GM19468 (cell line): ENCODE data around the gene TMEFF2.

Source experiments
- ATAC-seq: cut with Tn5 transposase; IDR thresholded peaks from one replicate; pipeline ENCODE4 v1.9.1; 2021; ENCODE audit warnings: mild to moderate bottlenecking, moderate library complexity, moderate number of reproducible peaks; ENCODE audit not compliant: unreplicated experiment; ENCODE audit errors: extremely low read depth

TMEFF2 gene

DNA sequence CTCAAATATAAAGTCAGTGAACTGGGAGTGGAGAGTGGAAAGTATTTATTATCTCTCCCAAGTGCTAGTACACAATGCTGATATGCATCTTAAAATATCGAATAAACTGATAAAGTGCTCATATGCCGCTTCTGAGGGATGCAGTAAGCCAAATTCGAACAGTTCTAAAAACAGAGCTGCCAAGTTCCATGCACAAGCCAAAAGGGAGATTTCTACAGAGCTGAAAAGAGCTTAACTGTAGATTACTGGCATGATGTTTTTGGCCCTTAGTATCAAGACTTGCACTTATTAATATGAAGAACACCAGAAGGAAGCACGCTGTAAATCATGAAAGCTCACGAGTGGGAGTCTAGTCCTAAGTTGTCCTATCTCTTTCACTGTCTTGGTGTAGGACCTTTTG lies 7.9 kb downstream of the TMEFF2 start:
- no peak for ATAC-seq

DNA sequence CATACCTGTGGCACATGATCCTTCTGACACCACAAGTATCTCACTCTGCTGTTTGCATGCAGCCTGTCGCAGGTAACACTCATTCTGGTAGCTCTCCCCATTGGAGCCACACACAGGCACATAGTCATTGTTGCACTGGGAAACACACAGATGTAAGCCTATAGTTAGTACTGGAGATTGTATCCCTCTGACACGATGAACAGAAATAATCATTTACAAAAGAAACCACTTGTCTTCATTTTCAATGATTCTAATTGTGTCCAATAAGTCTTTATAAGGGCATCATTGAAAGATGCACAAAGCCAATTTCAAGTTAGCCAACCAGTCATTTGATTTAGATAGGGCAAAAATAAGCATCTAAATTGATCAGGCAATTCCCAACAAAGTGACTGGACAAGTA lies 10.4 kb downstream of the TMEFF2 start:
- no peak for ATAC-seq

DNA sequence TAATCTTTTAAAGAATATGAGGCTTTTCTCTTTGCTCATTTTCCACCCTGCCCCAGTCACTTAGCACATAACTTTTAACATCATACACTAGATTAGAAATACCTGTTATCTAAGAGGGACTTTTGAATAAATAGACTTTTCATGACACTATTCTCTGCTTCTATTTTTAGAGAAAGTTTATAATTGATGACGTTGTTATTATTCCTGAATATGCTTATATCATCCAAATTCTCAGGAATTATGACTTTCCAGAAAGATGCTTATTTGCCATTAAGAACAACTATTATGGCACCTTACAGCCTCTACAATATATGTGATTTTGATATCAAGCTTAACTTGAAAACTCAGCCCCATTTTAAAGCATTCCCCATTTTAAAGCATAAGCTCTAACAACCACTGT lies 11.4 kb downstream of the TMEFF2 start:
- ATAC-seq: no peak

DNA sequence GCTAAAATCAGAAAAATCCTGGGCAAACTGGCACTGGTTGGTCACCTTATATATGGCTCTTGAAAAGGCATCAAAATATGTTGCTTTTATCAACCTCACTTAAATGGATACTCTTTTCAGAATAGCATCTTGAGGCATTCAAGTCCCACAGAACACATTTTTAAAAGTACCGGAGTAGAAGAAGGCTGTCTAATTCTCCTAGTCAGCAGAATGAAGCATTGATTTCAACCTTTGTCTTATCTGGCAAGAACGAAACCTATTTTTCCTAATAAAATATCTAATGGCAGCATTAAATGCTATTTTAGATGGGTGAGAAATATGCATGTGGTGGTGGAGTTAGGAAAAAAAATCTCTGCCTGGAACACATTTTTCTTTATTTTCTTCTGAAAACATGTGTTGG lies 27.8 kb downstream of the TMEFF2 start:
- no peak for ATAC-seq

DNA sequence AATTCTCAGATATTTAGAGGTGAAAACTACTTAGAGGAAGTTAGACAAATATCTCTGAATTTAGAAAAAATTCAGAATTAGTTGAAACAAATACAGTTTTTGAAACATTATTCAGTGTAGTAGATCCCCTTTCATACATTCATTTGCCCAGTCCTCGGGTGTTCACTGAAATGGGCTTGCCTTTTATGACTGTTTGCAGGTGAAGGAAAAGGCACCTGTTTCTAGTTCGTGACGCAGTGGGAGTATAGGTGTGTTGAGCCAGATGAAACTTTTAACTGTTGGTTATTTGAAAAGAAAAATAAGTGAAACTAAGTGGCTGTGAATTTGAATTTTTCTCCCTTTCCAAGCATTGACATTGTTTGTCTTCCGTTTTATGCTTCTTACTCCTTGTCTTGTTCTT lies 28.9 kb downstream of the TMEFF2 start:
- no peak for ATAC-seq

DNA sequence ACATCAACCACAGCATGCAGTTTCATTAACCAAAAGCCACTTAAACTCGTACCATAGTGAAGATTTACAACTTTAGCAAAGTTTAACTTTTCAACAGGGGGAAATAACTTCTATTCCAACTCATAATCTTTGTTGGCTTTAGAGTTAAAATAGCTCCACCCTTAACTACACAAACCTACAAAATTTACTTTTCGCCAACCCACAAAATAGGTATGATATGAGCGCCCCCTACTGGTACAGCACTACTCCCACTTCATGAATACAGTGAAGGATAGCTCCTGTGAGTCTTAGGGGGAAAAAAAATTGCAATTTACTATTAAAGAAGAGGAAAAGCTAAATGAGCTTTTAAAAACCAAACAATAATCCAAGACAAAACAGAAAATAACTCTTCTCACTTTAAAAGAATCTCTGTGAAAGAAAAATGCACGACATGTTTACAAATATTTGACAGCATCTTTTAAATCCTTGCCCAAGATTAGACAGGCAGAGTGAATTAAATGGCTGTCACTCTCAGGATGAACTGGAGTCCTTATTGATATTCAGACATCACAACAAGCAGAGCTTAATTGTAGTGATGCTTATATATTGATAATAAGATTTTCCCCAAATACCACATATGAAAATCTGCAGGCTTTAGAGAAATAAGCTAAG lies 32.2 kb downstream of the TMEFF2 start:
- no peak for ATAC-seq

DNA sequence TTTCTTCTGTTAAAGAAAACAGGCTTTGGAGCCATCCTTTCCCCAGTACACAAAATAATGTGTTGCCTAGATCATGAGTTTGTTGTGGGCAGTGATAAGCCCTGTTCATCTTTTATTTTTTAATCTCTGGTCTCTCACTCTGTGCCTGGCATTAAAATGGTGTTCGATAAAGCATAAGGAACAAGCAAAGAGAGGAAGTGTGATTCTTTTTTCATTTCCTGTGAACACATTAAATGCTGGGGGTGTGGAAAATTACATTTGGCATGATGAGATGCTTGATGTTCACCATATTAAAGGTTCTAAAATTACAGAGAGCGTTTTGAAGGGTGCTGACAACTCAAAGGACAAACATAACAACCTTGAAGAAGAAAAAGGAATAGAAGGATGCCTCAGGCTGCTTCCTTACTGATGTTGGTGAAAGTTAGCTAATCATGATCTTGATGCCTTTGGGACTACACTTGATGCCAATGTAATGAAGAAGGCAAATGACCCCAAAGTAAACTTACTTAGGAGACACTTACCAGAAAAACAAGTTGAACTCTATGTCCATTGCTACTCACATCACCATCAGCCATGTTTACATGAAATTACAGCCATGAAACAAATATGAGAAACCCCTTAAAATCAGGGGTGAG lies 33.0 kb downstream of the TMEFF2 start:
- ATAC-seq: no peak

DNA sequence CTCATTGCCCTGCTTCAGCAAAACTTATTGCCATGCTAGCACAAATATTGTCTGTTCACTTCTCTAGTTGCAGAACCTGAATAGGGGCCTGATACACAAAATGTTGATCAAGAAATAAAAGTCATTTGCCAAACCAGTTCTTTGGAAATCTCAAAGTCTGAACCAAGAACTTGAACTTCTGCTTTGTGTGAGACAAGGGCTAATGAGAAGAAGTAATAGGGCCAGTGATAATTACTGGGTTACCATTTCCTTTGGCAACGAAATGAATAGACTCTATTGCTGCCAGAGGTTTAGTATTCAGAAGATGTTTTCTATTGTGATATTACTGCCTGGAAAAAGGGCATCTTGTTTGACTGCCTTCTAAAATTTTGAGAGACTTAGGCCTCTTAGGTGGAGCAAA lies 35.0 kb downstream of the TMEFF2 start:
- ATAC-seq: no peak

DNA sequence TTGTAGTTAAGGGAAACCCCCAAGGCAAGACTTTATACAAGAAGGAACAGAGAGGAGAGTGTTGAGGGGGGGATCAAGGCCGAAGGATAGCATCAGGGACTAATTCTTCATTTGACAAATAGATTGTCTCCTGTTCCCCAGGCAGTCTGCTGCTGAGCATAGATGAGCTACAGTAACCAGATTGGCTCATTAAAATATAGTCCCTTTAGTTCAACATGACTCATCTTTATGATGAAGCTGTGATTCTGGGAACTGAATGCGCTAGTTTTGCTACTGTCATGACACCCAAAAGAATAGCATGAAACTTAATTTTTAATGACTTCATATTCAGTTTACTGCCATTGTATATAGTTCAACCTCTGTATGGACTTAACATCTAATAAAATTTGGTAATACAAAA lies 35.5 kb downstream of the TMEFF2 start:
- ATAC-seq: no peak

DNA sequence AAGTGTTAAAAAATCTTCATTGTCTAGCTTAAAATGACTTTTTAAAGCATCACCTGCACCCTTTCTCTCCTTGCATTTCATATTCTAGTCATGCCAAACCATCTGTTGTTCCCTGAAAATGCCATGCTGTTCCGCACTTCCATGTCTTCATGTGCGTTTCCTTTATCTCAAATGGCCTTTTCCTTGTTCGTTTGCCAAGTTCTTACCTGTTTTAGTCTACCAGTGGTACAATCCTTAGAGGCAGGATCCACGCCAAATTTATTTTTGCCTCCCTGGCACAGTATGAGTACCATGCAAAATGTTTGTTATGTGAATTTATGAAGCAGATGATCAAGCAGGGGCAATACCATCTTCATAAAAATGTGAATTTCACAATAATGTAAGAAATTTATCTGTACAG lies 37.0 kb downstream of the TMEFF2 start:
- ATAC-seq: no peak

DNA sequence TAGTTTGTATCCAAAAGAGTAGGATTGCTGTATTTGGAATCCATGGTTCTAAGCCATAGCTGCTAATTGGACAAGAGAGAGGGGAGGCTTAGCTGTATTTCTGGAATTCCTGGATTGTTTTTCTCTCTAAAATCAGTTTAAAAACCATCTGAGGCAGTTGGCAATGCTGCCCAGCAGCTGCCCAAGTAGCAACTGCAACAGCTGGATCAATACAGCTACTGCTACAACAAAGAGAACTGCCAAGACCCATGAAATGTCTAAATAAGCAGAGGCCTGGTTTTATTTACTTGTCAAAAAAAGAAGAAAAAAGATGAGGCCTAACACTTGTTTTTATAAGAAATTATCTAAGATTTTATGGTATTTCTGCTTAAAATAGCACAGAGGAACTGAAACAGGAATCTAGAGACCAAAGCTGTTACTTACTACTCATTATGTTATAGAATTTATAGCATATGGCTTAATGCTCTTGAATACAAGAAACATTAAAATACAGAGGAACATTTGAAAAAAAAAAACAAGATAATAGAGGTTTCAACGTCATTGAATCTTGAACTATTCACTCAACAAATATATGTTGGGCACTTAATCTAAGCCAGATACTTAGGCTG lies 39.1 kb downstream of the TMEFF2 start:
- no peak for ATAC-seq

DNA sequence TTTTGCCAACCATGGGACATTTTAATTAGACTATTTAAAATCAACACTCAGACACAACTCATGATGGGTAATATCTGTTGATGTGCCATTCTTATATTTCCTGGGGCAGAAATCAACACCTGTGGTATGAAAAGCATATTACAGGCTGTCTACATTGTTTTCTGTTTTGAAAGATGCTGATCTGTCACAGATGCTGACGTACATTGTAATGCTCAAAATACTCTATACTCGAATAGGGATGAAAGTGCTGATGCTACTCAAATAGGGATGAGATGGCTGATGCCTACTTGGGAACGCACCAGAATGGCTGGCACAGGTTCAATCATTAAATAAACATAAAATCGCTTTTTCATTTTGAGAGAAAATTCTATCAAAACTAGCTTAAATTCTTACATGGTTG lies 41.2 kb downstream of the TMEFF2 start:
- no peak for ATAC-seq

DNA sequence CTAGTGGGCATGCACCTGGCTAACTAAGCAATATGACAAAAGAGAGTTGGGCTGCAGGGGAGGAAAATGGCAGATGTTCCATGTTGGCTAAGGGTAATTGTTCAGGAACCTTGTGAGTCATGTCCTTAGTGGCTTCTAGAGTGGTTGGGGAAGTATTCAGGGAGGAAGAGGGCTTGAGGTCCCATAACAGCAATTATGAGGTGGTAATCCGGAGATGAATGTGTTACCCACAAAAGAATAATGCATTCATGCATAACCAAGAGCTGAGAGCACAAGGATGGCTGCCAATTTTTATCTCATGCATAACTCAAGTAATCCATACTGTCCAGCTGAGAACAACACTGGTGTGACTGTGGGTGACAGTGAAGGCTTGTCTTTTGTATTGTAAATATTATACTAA lies 42.9 kb downstream of the TMEFF2 start:
- ATAC-seq: no peak

DNA sequence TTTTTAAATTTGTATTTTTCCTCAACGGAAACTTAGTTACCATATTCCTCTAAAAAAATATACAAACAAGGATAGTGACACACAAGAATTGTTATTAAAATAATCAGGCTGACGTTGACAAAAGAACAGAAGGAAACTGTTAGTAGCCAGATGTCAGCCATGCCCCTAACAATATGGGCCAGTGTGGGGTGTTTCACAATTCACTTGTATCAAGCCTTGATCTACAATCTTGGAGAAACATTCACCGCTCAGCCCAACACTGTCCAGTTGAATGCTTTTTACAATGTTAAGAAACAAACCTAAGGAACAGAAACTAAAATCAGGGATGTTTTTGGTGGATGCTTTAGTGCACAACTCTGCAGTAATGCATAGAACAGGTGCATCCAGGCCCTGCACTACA lies 44.6 kb downstream of the TMEFF2 start:
- ATAC-seq: no peak

DNA sequence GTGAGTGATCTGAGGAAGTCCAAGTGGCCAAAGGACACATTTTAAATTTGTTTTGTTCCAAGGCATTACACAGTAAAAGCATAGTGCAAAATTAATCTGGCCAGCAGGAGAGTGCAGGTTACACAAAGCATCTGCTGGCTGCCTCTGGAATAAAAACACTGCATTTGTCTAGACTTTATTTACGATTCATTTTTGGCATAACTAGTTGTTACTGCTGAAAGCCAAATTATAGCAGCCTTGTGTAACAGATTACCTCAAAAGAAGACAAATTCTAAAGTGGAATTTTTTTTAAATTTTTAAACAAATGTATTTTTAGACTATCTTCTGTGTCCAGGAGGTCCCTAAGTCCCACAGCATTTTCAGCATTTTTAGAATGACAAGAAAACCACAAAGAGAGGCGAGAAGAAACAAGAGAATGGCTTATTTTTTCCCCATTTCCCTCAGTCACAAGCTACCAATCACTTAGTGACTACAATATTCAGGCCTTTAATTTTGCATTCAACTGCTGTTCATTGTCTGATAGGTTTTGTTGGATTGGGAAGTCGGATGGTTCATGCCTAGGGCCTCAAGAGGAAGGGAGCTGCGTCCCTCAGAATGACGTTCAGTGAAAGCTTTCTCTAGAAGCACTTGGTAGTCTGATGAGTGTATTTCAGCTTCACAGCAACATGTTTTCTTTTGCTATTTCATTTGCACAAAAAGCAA lies 46.0 kb downstream of the TMEFF2 start:
- no peak for ATAC-seq

DNA sequence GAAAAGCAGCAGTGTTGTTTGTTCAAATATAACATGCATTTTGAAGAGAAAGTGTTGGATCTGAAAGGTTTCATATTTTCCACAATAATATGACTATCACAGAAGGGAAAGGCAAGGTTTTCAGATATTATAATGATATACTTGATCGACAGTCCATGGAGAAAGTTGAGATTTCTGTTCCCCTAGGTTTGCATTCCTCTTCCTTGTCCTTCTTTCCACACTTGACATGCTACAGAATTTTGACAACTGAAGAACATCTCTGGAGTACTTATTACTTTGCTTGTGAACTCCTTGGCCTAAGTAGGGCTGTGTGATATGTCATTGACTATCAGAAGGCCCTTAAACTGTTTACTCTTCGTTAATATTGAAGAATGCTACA lies 46.5 kb downstream of the TMEFF2 start:
- ATAC-seq: no peak

DNA sequence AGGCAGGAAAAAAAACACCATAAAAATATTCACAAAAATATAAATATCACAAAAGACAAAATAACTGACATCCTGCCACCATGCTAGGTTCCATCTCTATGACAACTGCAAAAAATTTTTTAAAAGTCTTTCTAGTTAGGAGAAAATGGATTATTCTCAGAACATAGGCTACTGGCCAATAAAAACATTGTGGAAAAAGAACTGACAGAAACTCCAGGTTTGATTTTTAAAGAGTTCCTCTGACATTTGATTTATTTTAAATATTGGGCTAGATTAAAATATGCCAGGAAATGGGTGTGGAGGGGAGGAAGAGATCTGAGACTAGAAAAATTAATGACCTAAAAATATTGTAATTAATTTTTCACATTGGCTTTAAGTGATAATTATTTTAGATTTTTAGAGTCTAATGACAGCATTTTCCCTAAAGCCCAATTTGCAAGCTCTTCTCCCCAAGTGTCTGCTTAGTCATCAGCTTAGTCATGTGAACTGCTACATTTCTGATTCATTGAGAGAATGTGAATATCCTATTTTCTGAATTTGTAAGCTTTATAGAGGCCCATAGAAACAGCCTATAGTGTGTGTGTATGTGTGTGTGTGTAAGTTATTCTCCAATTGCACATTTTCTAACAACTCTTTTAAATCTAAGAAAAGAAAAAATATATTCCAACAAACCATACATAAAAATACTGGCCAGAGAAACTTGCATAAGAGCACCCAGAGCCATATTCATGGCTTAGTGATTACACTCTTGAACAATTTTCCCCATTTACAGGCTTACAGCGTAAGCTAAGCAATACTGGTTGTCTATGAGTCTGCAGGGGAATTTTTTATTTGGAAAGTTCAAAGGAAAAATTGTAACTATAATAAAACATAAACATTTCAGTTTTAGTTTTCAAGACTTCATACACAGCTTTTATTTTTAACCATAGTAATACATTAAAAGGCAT lies 48.4 kb downstream of the TMEFF2 start:
- ATAC-seq: no peak

DNA sequence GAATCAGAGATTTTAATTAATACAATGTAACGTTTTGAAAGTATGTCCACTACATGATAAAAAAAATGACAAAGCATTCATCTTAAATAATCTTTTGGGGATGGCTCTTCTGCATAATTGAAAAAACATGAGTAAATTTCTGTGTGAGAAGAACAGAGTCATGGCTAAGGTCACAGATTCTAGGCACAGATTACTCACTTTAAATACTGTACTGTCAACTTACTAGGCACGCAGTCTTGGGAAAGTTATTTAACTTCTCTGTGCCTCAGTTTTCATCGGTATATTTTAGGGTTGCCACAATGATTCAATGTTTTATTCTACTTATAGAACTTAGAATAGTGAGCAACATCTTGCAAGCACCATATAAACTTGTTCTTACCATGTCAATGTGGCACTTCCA lies 49.2 kb downstream of the TMEFF2 start:
- ATAC-seq: no peak

DNA sequence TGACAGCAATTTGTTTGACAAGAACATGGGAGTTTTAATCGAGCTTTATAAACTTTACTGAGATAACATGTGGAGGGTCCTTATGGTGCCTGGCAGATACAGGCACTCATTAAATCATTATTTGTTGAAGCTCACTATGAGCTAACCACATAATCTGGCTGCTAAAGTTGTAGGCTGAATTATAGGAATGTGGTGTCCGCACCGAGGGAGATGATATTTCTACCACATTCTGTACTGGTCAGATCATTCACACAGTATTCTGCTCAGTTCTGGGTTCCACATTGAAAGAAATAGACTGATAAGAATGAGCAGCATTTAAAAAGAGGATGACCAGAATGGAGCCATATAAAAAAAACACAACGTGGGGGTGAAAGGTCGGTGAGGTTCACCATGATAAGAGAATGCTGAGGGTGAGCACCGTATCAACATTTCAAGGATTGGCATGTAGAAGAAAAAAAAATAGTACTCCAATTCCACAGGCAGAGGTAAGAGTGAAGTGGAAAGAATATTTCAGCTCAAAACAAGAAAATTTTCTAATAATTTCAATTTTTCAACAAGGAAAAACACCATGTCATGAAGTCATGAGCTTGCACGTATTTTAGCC lies 54.4 kb downstream of the TMEFF2 start:
- ATAC-seq: no peak

DNA sequence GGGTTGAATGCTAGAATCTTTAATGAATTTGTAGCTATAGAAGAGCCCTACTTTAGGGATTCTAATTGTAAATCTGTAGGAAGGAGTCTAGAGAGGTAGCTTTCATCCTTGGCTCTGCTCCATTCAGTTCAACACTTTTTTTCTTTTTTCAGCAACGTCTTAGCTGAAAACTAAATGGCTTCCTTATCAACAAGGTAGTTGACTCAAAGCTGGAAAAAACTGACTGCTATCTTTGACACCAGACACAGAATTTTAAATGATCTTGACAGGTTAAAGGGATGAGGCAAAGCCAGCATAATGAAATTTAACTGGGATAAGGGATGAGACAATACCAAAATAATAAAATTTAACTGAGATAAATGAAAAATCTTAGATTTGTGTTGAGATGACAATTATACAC lies 54.9 kb downstream of the TMEFF2 start:
- ATAC-seq: no peak
